ENCODE measurements around the gene TIMP3. TPM values are rescaled to one million over a fixed set of nuclear protein-coding genes. Genes with fewer than 3 reads are reported as not detected.

The TIMP3 gene
- total RNA-seq, 2 experiments from 2014 or later: 0.07 TPM

DNA sequence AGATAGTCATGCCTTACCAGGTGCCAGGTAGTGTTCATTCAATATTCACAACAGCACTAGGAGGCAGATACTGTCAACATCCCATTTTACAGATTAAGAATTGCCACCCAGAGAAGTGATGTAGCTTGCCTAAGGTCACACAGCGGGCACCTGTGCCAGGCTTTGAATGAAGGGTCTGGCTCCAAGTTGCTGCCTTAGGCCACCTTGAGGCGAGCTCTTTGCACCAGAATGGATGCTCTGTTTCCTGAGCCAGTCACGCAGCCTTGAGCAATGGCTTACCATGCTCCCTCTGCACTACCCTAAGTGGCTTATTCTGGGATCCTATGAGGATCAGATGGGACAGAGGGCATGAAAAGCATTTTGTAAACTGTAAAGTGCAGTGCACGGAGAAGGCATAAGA is 25.1 kb upstream of the TIMP3 start:
- peaks cover 2% of the 10 kb centered on the region for H3K9me3 Mint-ChIP-seq
- CTCF ChIA-PET: interaction anchor here (1.5 to 4.4 kb wide), 2 partner anchors 16 to 21 kb away, joined by 3 to 21 read pairs; no protein-coding TSS in a partner anchor
- no peaks in the 10 kb centered on the region for H3K36me3 Mint-ChIP-seq (ENCODE audit: low read depth)
- no peak for ATAC-seq
- TF ChIP-seq, protein P1, sequence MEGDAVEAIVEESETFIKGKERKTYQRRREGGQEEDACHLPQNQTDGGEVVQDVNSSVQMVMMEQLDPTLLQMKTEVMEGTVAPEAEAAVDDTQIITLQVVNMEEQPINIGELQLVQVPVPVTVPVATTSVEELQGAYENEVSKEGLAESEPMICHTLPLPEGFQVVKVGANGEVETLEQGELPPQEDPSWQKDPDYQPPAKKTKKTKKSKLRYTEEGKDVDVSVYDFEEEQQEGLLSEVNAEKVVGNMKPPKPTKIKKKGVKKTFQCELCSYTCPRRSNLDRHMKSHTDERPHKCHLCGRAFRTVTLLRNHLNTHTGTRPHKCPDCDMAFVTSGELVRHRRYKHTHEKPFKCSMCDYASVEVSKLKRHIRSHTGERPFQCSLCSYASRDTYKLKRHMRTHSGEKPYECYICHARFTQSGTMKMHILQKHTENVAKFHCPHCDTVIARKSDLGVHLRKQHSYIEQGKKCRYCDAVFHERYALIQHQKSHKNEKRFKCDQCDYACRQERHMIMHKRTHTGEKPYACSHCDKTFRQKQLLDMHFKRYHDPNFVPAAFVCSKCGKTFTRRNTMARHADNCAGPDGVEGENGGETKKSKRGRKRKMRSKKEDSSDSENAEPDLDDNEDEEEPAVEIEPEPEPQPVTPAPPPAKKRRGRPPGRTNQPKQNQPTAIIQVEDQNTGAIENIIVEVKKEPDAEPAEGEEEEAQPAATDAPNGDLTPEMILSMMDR (IDR thresholded peaks at IDR 0.05): no peak
- DNase-seq: no peak
- no peak overlapping the region for H3K4me3 Mint-ChIP-seq
- H3K4me1 Mint-ChIP-seq (ENCODE audit: low read depth): no peaks in the 10 kb centered on the region
- peaks cover 8% of the 10 kb centered on the region for H3K27me3 Mint-ChIP-seq
- intact Hi-C loops (cut with micrococcal nuclease): no loop called here
- no peak overlapping the region for H3K27ac Mint-ChIP-seq
- POLR2A ChIA-PET: no interaction called here

DNA sequence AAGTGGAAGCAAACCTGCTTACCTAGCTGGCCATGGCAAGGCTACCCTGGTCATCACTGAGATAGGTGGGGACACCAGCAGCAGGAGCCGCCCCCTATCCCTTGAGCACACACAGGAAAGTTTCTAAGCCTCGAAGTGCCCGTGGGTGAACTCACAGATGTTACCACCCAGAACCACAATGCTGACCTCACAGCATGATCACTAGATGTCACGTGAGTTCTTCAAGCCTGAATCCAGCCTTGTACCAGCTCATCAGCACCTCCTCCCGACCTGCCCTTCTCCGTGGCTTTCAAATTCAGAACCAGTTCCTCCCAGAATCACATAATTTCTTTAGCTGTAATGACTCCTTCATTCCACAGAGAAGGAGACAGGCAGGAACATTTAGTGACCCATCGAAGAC is 24.7 kb upstream of the TIMP3 start:
- POLR2A ChIA-PET: no interaction called here
- H3K36me3 Mint-ChIP-seq (ENCODE audit: low read depth): no peaks in the 10 kb centered on the region
- no peak overlapping the region for H3K4me3 Mint-ChIP-seq
- no peak for ATAC-seq
- no peaks in the 10 kb centered on the region for H3K4me1 Mint-ChIP-seq (ENCODE audit: low read depth)
- no peak overlapping the region for H3K27ac Mint-ChIP-seq
- DNase-seq: no peak
- intact Hi-C loops (cut with micrococcal nuclease): no loop called here
- H3K9me3 Mint-ChIP-seq: peaks cover 2% of the 10 kb centered on the region
- CTCF ChIA-PET: interaction anchor here (1.5 to 4.4 kb wide), 2 partner anchors 16 to 20 kb away, joined by 3 to 21 read pairs; no protein-coding TSS in a partner anchor
- H3K27me3 Mint-ChIP-seq: peaks cover 10% of the 10 kb centered on the region
- TF ChIP-seq, protein P1 (IDR thresholded peaks at IDR 0.05): no peak

DNA sequence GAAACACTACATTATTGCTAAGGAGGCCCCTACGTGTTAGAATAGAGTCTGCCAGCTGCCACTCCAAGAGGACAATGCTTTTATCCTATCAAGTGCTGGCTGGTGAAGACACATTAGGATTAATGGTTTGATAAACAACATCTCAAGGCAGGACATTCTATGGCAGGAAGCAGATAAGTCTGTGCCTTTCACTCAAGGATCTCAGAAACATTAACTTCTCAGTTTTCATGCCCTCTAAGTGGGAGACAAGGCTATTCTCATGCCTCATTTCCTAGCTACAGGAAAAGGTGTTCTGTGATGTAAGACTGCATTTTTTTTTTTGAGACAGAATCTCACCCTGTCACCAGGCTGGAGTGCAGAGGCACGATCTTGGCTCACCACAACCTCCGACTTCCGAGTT is 23.5 kb upstream of the TIMP3 start:
- intact Hi-C loops (cut with micrococcal nuclease): no loop called here
- Mint-ChIP-seq H3K9me3 (peaks cover 2% of the 10 kb centered on the region), H3K27ac (no peak overlapping the region), H3K4me1 (ENCODE audit: low read depth) (no peaks in the 10 kb centered on the region), H3K4me3 (no peak overlapping the region), H3K36me3 (ENCODE audit: low read depth) (no peaks in the 10 kb centered on the region), H3K27me3 (peaks cover 10% of the 10 kb centered on the region)
- CTCF ChIA-PET: interaction anchor here (1.5 to 4.4 kb wide), 2 partner anchors 14 to 19 kb away, joined by 3 to 21 read pairs; no protein-coding TSS in a partner anchor
- ATAC-seq (no peak), DNase-seq (no peak)
- POLR2A ChIA-PET: no interaction called here
- TF ChIP-seq, protein P1 (IDR thresholded peaks at IDR 0.05): no peak

DNA sequence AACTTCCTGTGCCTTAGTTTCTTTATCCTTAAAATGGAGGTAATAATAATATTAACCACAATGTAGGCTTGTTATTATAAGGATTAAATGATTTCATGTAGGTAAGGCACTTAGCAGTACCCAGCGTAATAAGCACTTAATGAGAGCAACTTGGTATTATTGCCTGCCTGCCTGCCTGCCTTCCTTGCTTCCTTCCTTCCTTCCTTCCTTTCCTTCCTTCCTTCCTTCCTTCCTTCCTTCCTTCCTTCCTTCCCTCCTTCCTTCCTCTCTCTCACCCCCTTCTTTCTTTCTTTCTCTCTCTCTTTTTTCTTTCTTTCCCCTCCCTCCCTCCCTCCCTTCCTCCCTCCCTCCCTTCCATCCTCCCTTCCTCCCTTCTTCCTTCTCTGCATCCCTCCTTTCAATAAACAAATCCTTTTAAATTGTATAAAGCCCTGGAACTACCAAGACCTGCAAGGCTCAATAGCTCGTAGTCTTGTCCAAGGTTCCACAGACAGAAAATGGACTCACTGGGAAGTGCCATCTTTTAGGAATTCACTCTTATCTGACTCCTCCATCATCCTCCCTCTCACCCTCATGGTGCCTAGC is 20.7 kb upstream of the TIMP3 start:
- H3K27me3 Mint-ChIP-seq: peaks cover 6% of the 10 kb centered on the region
- DNase-seq: no peak
- no peak overlapping the region for H3K27ac Mint-ChIP-seq
- ChIA-PET CTCF (interaction anchor here (0.6 kb wide), 1 partner anchor 381 kb away, joined by 3 read pairs; no protein-coding TSS in a partner anchor), POLR2A (no interaction called here)
- ATAC-seq: no peak
- intact Hi-C loops (cut with micrococcal nuclease): no loop called here
- H3K9me3 Mint-ChIP-seq: no peaks in the 10 kb centered on the region
- no peak overlapping the region for H3K4me3 Mint-ChIP-seq
- TF ChIP-seq, protein P1 (IDR thresholded peaks at IDR 0.05): no peak
- H3K4me1 Mint-ChIP-seq (ENCODE audit: low read depth): no peaks in the 10 kb centered on the region
- no peaks in the 10 kb centered on the region for H3K36me3 Mint-ChIP-seq (ENCODE audit: low read depth)

DNA sequence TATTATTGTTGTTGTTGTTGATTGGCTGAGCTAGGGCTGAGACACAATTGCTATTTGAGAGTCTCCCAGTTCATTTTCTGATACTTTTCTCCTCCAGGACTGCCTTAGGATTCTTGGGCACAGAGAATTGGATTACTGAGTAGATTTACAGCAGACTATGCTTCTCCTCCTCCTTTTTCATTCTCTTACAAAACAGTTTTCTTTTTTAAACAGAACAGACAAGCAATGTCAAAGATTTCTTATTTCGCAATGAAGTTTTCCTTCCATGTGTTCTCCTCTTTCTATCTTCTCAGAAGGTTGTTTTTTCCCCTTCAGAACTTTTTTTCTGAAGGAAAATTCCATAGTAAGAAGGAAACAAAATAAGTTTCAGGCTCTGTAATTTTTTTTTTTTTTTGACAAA is 19.8 kb upstream of the TIMP3 start:
- DNase-seq: no peak
- H3K4me3 Mint-ChIP-seq: no peak overlapping the region
- ATAC-seq: no peak
- POLR2A ChIA-PET: no interaction called here
- TF ChIP-seq, protein P1 (IDR thresholded peaks at IDR 0.05): no peak
- H3K4me1 Mint-ChIP-seq (ENCODE audit: low read depth): no peaks in the 10 kb centered on the region
- H3K36me3 Mint-ChIP-seq (ENCODE audit: low read depth): no peaks in the 10 kb centered on the region
- H3K27ac Mint-ChIP-seq: no peak overlapping the region
- no peaks in the 10 kb centered on the region for H3K9me3 Mint-ChIP-seq
- CTCF ChIA-PET: no interaction called here
- H3K27me3 Mint-ChIP-seq: peaks cover 1% of the 10 kb centered on the region
- intact Hi-C loops (cut with micrococcal nuclease): no loop called here
